WTC11 (cell line): ENCODE results near the gene PREX1. TPM values are rescaled to one million over a fixed set of nuclear protein-coding genes. Genes with fewer than 3 reads are reported as not detected.
A peak's percentile ranks its signal among the peaks of the same experiment; 100 is the strongest.

ENCODE experiments used
- ATAC-seq: fragments of 200-7000 bp; cut with Tn5 transposase; 2 replicates; pipeline ENCODE4 v1.10.0; 2021; ENCODE audit warnings: mild to moderate bottlenecking, moderate library complexity
- CTCF ChIA-PET: fragments of 300-600 bp; sonication (Branson Sonifier 250); formaldehyde crosslinking; loops from one replicate; lab custom pipeline; 2021; ENCODE audit warnings: antibody characterized with exemption; lab: Charles Lee
- POLR2A ChIA-PET: fragments of 350-600 bp; sonication (Branson Sonifier 250); formaldehyde crosslinking; loops from one replicate; lab custom pipeline; 2021; ENCODE audit warnings: antibody characterized with exemption; lab: Charles Lee
- DNase-seq: peaks from one replicate; pipeline ENCODE4 v3.0.0; 2021; ENCODE audit warnings: low spot score
- H3K27ac Mint-ChIP-seq: 2 replicates; pipeline ENCODE4 v1.8.0; 2021; ENCODE audit warnings: mixed read lengths
- H3K27me3 Mint-ChIP-seq: 2 replicates; pipeline ENCODE4 v1.8.0; 2021; ENCODE audit warnings: low read depth, mild to moderate bottlenecking, moderate library complexity, mixed read lengths
- H3K36me3 Mint-ChIP-seq: 2 replicates; pipeline ENCODE4 v1.8.0; 2021; ENCODE audit warnings: mixed read lengths
- H3K4me1 Mint-ChIP-seq: 2 replicates; pipeline ENCODE4 v1.8.0; 2022; ENCODE audit warnings: mixed read lengths
- H3K4me3 Mint-ChIP-seq: 2 replicates; pipeline ENCODE4 v1.8.0; 2021; ENCODE audit warnings: mild to moderate bottlenecking, moderate library complexity, mixed read lengths
- H3K9me3 Mint-ChIP-seq: 2 replicates; pipeline ENCODE4 v1.8.0; 2021; ENCODE audit warnings: mixed read lengths
- CREM ChIP-seq: sonication (generic); formaldehyde crosslinking; IDR thresholded peaks from 2 replicates; pipeline ENCODE4 v1.8.1; 2022; ENCODE audit warnings: mild to moderate bottlenecking, missing genetic modification reagents, moderate library complexity
- E2F4 ChIP-seq: sonication (generic); formaldehyde crosslinking; IDR thresholded peaks from 2 replicates; pipeline ENCODE4 v1.8.1; 2022; ENCODE audit warnings: low read depth, mild to moderate bottlenecking, moderate library complexity, missing genetic modification reagents, borderline replicate concordance
- MAX ChIP-seq: sonication (generic); formaldehyde crosslinking; IDR thresholded peaks from 2 replicates; pipeline ENCODE4 v1.8.0; 2022; ENCODE audit warnings: mild to moderate bottlenecking, missing genetic modification reagents
- NR3C1 ChIP-seq: sonication (generic); formaldehyde crosslinking; conservative IDR thresholded peaks from 2 replicates; pipeline ENCODE4 v1.8.1; 2023; ENCODE audit warnings: low read depth, mild to moderate bottlenecking, missing genetic modification reagents
- SOX15 ChIP-seq: fragments of 250-450 bp; sonication (Bioruptor Pico); IDR thresholded peaks from 2 replicates; pipeline ENCODE4 v1.9.0; 2021; ENCODE audit warnings: mild to moderate bottlenecking
- TCF7 ChIP-seq: sonication (generic); formaldehyde crosslinking; IDR thresholded peaks from 2 replicates; pipeline ENCODE4 v1.8.0; 2022; ENCODE audit warnings: mild to moderate bottlenecking, low read depth, missing genetic modification reagents, moderate library complexity
- TEAD1 ChIP-seq: sonication (generic); formaldehyde crosslinking; IDR thresholded peaks from 2 replicates; pipeline ENCODE4 v1.8.0; 2022; ENCODE audit warnings: mild to moderate bottlenecking, missing genetic modification reagents
- ZBTB21 ChIP-seq: sonication (generic); formaldehyde crosslinking; IDR thresholded peaks from 2 replicates; pipeline ENCODE4 v1.8.1; 2023; ENCODE audit warnings: mild to moderate bottlenecking, missing genetic modification reagents, borderline replicate concordance
- ZNF281 ChIP-seq: sonication (generic); formaldehyde crosslinking; IDR thresholded peaks from 2 replicates; pipeline ENCODE4 v1.8.0; 2023; ENCODE audit warnings: mild to moderate bottlenecking, missing genetic modification reagents
- ZNF512 ChIP-seq: sonication (generic); formaldehyde crosslinking; IDR thresholded peaks from 2 replicates; pipeline ENCODE4 v1.8.1; 2022; ENCODE audit warnings: missing genetic modification reagents, borderline replicate concordance
- total RNA-seq: library from RNA; stranded (reverse); gene quantifications from 3 replicates; pipeline ENCODE4 v1.2.3, GENCODE V29; 2021
- TF ChIP-seq, protein P1 (sequence below): sonication (generic); formaldehyde crosslinking; IDR thresholded peaks from 2 replicates; pipeline ENCODE4 v1.8.1; 2023; ENCODE audit warnings: mild to moderate bottlenecking, moderate library complexity, missing genetic modification reagents
- TF ChIP-seq, protein P2 (sequence below): fragments of 200-600 bp; IDR thresholded peaks from 2 replicates; pipeline ENCODE4 v1.8.0; 2022; ENCODE audit warnings: antibody characterized with exemption
- TF ChIP-seq, protein P3 (sequence below): sonication (generic); formaldehyde crosslinking; IDR thresholded peaks from 2 replicates; pipeline ENCODE4 v1.8.0; 2022; ENCODE audit warnings: mild to moderate bottlenecking, missing genetic modification reagents
- TF ChIP-seq, protein P4 (sequence below): sonication (generic); formaldehyde crosslinking; IDR thresholded peaks from 2 replicates; pipeline ENCODE4 v1.8.1; 2023; ENCODE audit warnings: mild to moderate bottlenecking, missing genetic modification reagents

The PREX1 gene
- total RNA-seq, 1 experiment from 2014 or later = 17.3 TPM

- H3K27ac Mint-ChIP-seq = peak overlapping the region; percentile 50
- DNase-seq (peak; percentile 97), ATAC-seq (peak; percentile 90)
- ChIA-PET POLR2A (interaction anchor here (0.5 to 1.1 kb wide), 3 partner anchors 281 to 834 kb away, joined by 3 to 4 read pairs (median 4); no protein-coding TSS in a partner anchor), CTCF (interaction anchor here (0.6 to 3.2 kb wide), 138 partner anchors 9 to 1237 kb away, joined by 3 to 34 read pairs (median 6); partner anchors contain the start of gene SULF2)
- H3K4me3 Mint-ChIP-seq = peak overlapping the region; percentile 73
- H3K27me3 Mint-ChIP-seq = no peaks in the 10 kb centered on the region; the same call in 1 of the 2 replicates
- TF ChIP-seq TEAD1 (CRISPR knock-in tag) = no peak; the same call in 1 of the 2 replicates
- TF ChIP-seq, protein P1, sequence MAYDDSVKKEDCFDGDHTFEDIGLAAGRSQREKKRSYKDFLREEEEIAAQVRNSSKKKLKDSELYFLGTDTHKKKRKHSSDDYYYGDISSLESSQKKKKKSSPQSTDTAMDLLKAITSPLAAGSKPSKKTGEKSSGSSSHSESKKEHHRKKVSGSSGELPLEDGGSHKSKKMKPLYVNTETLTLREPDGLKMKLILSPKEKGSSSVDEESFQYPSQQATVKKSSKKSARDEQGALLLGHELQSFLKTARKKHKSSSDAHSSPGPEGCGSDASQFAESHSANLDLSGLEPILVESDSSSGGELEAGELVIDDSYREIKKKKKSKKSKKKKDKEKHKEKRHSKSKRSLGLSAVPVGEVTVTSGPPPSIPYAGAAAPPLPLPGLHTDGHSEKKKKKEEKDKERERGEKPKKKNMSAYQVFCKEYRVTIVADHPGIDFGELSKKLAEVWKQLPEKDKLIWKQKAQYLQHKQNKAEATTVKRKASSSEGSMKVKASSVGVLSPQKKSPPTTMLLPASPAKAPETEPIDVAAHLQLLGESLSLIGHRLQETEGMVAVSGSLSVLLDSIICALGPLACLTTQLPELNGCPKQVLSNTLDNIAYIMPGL (CRISPR knock-in tag) = 0 out of 2 replicates have a peak, but pooled peaks have one; percentile 36
- 0 out of 2 replicates have a peak, but pooled peaks have one; percentile 43 for TF ChIP-seq ZNF512
- TF ChIP-seq NR3C1 (CRISPR knock-in tag) = no peak
- 0 out of 2 replicates have a peak, but pooled peaks have one; percentile 61 for TF ChIP-seq ZBTB21 (CRISPR knock-in tag)
- TF ChIP-seq, protein P2, sequence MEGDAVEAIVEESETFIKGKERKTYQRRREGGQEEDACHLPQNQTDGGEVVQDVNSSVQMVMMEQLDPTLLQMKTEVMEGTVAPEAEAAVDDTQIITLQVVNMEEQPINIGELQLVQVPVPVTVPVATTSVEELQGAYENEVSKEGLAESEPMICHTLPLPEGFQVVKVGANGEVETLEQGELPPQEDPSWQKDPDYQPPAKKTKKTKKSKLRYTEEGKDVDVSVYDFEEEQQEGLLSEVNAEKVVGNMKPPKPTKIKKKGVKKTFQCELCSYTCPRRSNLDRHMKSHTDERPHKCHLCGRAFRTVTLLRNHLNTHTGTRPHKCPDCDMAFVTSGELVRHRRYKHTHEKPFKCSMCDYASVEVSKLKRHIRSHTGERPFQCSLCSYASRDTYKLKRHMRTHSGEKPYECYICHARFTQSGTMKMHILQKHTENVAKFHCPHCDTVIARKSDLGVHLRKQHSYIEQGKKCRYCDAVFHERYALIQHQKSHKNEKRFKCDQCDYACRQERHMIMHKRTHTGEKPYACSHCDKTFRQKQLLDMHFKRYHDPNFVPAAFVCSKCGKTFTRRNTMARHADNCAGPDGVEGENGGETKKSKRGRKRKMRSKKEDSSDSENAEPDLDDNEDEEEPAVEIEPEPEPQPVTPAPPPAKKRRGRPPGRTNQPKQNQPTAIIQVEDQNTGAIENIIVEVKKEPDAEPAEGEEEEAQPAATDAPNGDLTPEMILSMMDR = peak; percentile 84
- TF ChIP-seq, protein P3, sequence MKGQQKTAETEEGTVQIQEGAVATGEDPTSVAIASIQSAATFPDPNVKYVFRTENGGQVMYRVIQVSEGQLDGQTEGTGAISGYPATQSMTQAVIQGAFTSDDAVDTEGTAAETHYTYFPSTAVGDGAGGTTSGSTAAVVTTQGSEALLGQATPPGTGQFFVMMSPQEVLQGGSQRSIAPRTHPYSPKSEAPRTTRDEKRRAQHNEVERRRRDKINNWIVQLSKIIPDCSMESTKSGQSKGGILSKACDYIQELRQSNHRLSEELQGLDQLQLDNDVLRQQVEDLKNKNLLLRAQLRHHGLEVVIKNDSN (CRISPR knock-in tag) = no peak
- TF ChIP-seq CREM (CRISPR knock-in tag) = no peak
- no peak for TF ChIP-seq ZNF281 (CRISPR knock-in tag)
- TF ChIP-seq MAX (CRISPR knock-in tag) = 0 out of 2 replicates have a peak, but pooled peaks have one; percentile 40
- TF ChIP-seq, all 79 proteins: peak for 5
- Mint-ChIP-seq H3K36me3 (no peaks in the 10 kb centered on the region), H3K9me3 (no peaks in the 10 kb centered on the region), H3K4me1 (peaks cover 8% of the 10 kb centered on the region; the same call in 1 of the 2 replicates)
Measured at GRCh38 chr20:48620507-48621375, 207.1 kb downstream of the PREX1 start.

- no peaks in the 10 kb centered on the region for H3K9me3 Mint-ChIP-seq
- no peak overlapping the region for H3K4me3 Mint-ChIP-seq
- H3K4me1 Mint-ChIP-seq = peaks cover 8% of the 10 kb centered on the region; the same call in 1 of the 2 replicates
- no peaks in the 10 kb centered on the region for H3K36me3 Mint-ChIP-seq
- no peak for DNase-seq
- H3K27ac Mint-ChIP-seq = no peak overlapping the region
- no peak for ATAC-seq
- H3K27me3 Mint-ChIP-seq = no peaks in the 10 kb centered on the region; the same call in 1 of the 2 replicates
- CTCF ChIA-PET = interaction anchor here (0.6 to 3.2 kb wide), 129 partner anchors 9 to 956 kb away, joined by 3 to 34 read pairs (median 6); partner anchors contain the start of gene SULF2
- POLR2A ChIA-PET = interaction anchor here (0.5 to 1.1 kb wide), 3 partner anchors 282 to 833 kb away, joined by 3 to 4 read pairs (median 4); no protein-coding TSS in a partner anchor
- TF ChIP-seq SOX15 (CRISPR knock-in tag) (no peak), TCF7 (CRISPR knock-in tag) (no peak), E2F4 (CRISPR knock-in tag) (no peak)
- TF ChIP-seq, protein P4, sequence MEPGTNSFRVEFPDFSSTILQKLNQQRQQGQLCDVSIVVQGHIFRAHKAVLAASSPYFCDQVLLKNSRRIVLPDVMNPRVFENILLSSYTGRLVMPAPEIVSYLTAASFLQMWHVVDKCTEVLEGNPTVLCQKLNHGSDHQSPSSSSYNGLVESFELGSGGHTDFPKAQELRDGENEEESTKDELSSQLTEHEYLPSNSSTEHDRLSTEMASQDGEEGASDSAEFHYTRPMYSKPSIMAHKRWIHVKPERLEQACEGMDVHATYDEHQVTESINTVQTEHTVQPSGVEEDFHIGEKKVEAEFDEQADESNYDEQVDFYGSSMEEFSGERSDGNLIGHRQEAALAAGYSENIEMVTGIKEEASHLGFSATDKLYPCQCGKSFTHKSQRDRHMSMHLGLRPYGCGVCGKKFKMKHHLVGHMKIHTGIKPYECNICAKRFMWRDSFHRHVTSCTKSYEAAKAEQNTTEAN (CRISPR knock-in tag) = no peak
Measured at GRCh38 chr20:48620154-48620506, 207.7 kb downstream of the PREX1 start.
